GM23338 (cell line): ENCODE results near the gene DPP9. TPM values are rescaled to one million over a fixed set of nuclear protein-coding genes. Genes with fewer than 3 reads are reported as not detected.
"Not testable (repeated sequence)": the region's sequence is repeated elsewhere in the genome, so short reads cannot be mapped to it uniquely, and the experiment has no call there.

Experiments used
- ATAC-seq: fragments of 200-7000 bp; cut with Tn5 transposase; 3 replicates; pipeline ENCODE4 v1.9.1; 2020
- DNase-seq: peaks from one replicate; pipeline ENCODE4 v3.0.0-alpha.2; 2015; ENCODE audit warnings: low spot score
- H2AFZ ChIP-seq: fragments of 200-600 bp; sonication (generic); 2 replicates; pipeline ENCODE4 v1.8.0; 2016; ENCODE audit warnings: antibody characterized with exemption, mild to moderate bottlenecking, moderate library complexity
- H3F3A ChIP-seq: fragments of 200-600 bp; sonication (generic); replicated peaks from 2 replicates; pipeline ENCODE4 v1.8.0; 2017; ENCODE audit warnings: antibody characterized with exemption, mixed run types, low read depth
- H3K27ac ChIP-seq: fragments of 200-600 bp; sonication (generic); 2 replicates; pipeline ENCODE4 v1.6.1; 2016; ENCODE audit warnings: low read depth
- H3K27me3 ChIP-seq: fragments of 200-600 bp; sonication (generic); 2 replicates; pipeline ENCODE4 v1.8.0; 2016; ENCODE audit warnings: mild to moderate bottlenecking, mixed run types, moderate library complexity; ENCODE audit not compliant: insufficient read depth
- H3K36me3 ChIP-seq: fragments of 200-600 bp; sonication (generic); 2 replicates; pipeline ENCODE4 v1.8.0; 2016; ENCODE audit warnings: mild to moderate bottlenecking; ENCODE audit not compliant: insufficient read depth
- H3K4me1 ChIP-seq: fragments of 200-600 bp; sonication (generic); 2 replicates; pipeline ENCODE4 v1.8.0; 2016; ENCODE audit warnings: mild to moderate bottlenecking, moderate library complexity; ENCODE audit not compliant: insufficient read depth
- H3K4me2 ChIP-seq: fragments of 200-600 bp; sonication (generic); 2 replicates; pipeline ENCODE4 v1.7.1; 2017; ENCODE audit warnings: mixed run types
- H3K4me3 ChIP-seq: fragments of 200-600 bp; sonication (generic); 2 replicates; pipeline ENCODE4 v1.6.1; 2016; ENCODE audit warnings: mixed run types
- H3K79me2 ChIP-seq: fragments of 200-600 bp; sonication (generic); replicated peaks from 2 replicates; pipeline ENCODE4 v1.8.0; 2017; ENCODE audit warnings: mild to moderate bottlenecking; ENCODE audit not compliant: insufficient read depth
- H3K9me2 ChIP-seq: fragments of 200-600 bp; sonication (generic); 2 replicates; pipeline ENCODE4 v1.8.0; 2017; ENCODE audit not compliant: insufficient read depth
- H4K20me1 ChIP-seq: fragments of 200-600 bp; sonication (generic); replicated peaks from 2 replicates; pipeline ENCODE4 v1.8.0; 2017; ENCODE audit warnings: mild to moderate bottlenecking; ENCODE audit not compliant: insufficient read depth
- H3K27ac Mint-ChIP-seq: 2 replicates; pipeline ENCODE4 v1.8.0; 2020; ENCODE audit warnings: inconsistent platforms, mild to moderate bottlenecking, moderate library complexity, mixed read lengths
- H3K27me3 Mint-ChIP-seq: 3 replicates; pipeline ENCODE4 v1.8.0; 2022; ENCODE audit warnings: low read depth, mild to moderate bottlenecking, moderate library complexity, mixed read lengths, inconsistent platforms; ENCODE audit not compliant: insufficient read depth, poor library complexity
- H3K36me3 Mint-ChIP-seq: 3 replicates; pipeline ENCODE4 v1.8.0; 2021; ENCODE audit warnings: low read depth, mild to moderate bottlenecking, inconsistent platforms, moderate library complexity, mixed read lengths
- H3K4me1 Mint-ChIP-seq: 3 replicates; pipeline ENCODE4 v1.8.0; 2020; ENCODE audit warnings: mild to moderate bottlenecking, inconsistent platforms, mixed read lengths
- H3K4me3 Mint-ChIP-seq: 3 replicates; pipeline ENCODE4 v1.8.0; 2021; ENCODE audit warnings: moderate library complexity, mild to moderate bottlenecking, inconsistent platforms, mixed read lengths
- H3K9me3 Mint-ChIP-seq: 3 replicates; pipeline ENCODE4 v1.8.0; 2020; ENCODE audit warnings: moderate library complexity, mild to moderate bottlenecking, inconsistent platforms, mixed read lengths
- CREB1 ChIP-seq: fragments of 250-450 bp; sonication (Bioruptor Pico); IDR thresholded peaks from 2 replicates; pipeline ENCODE4 v1.5.0; 2020; ENCODE audit warnings: low read depth, mild to moderate bottlenecking, moderate library complexity
- CTCF ChIP-seq, 2 experiments: fragments of 200-600 bp in 1 of 2; sonication (generic) in 1 of 2; conservative IDR thresholded peaks; 2 replicates each; pipeline versions ENCODE4 v1.5.1 to v1.6.1; 2016 to 2017; ENCODE audit warnings: antibody characterized with exemption in 2 of 2, low read depth in 2 of 2, mild to moderate bottlenecking in 2 of 2, moderate library complexity in 1 of 2
- EZH2 ChIP-seq: fragments of 200-600 bp; sonication (generic); IDR thresholded peaks from one replicate; pipeline ENCODE4 v1.8.0; 2017; ENCODE audit warnings: antibody characterized with exemption, mild to moderate bottlenecking, low read depth; ENCODE audit not compliant: unreplicated experiment
- EZH2phosphoT487 ChIP-seq: fragments of 200-600 bp; sonication (generic); IDR thresholded peaks from one replicate; pipeline ENCODE4 v1.8.1; 2018; ENCODE audit warnings: antibody characterized with exemption; ENCODE audit not compliant: unreplicated experiment
- JUNB ChIP-seq: IDR thresholded peaks from one replicate; pipeline ENCODE4 v1.6.1; 2016; ENCODE audit warnings: antibody characterized with exemption; ENCODE audit not compliant: unreplicated experiment
- POLR2AphosphoS5 ChIP-seq: IDR thresholded peaks from 2 replicates; pipeline ENCODE4 v1.6.1; 2016; ENCODE audit warnings: antibody characterized with exemption, low read depth
- REST ChIP-seq: IDR thresholded peaks from one replicate; pipeline ENCODE4 v1.6.1; 2018; ENCODE audit warnings: antibody characterized with exemption; ENCODE audit not compliant: unreplicated experiment
- STAT1 ChIP-seq: IDR thresholded peaks from one replicate; pipeline ENCODE4 v1.6.1; 2016; ENCODE audit warnings: antibody characterized with exemption; ENCODE audit not compliant: unreplicated experiment
- polyA plus RNA-seq: library from polyadenylated mRNA; unstranded; fragments of >200 nt; fragmentation: Nextera tagmentation; extraction: Ambion mirVana; gene quantifications from 2 replicates; pipeline ENCODE4 v1.2.1, GENCODE V29; 2016
- total RNA-seq: library from RNA; depleted of rRNA; stranded (reverse); fragments of >200 nt; shearing (Covaris generic); gene quantifications from 2 replicates; pipeline ENCODE4 v1.2.3, GENCODE V29; 2014

Gene DPP9
- total and polyA plus RNA-seq, 2 experiments from 2014 or later, result 19.5 to 49.2 TPM

- no peak for TF ChIP-seq CTCF (conservative IDR thresholded peaks at IDR 0.05; ENCODE audit: low read depth in 2 of 2)
- no peak for TF ChIP-seq EZH2phosphoT487
- no peak for TF ChIP-seq EZH2
- TF ChIP-seq JUNB, result no peak
These were observed 8.0 kb downstream of the DPP9 start (continued) for GRCh38 chr19:4715529-4716221.

GRCh38 chr19:4715178-4715528, 8.5 kb downstream of the DPP9 start:
- not testable (repeated sequence) for H3F3A ChIP-seq, H2AFZ ChIP-seq, H4K20me1 ChIP-seq, H3K4me3 ChIP-seq, H3K27ac Mint-ChIP-seq, H3K27me3 ChIP-seq, H3K4me1 Mint-ChIP-seq, H3K4me1 ChIP-seq, H3K9me2 ChIP-seq, H3K27ac ChIP-seq, H3K27me3 Mint-ChIP-seq, H3K4me3 Mint-ChIP-seq, DNase-seq, H3K79me2 ChIP-seq, H3K36me3 ChIP-seq, H3K9me3 Mint-ChIP-seq, ATAC-seq, H3K4me2 ChIP-seq
- H3K36me3 Mint-ChIP-seq, result peaks cover 61% of the 10 kb centered on the region

GRCh38 chr19:4714016-4714415, 9.6 kb downstream of the DPP9 start:
- H3K9me3 Mint-ChIP-seq, result no peaks in the 10 kb centered on the region
- H3K9me2 ChIP-seq, result no peaks in the 10 kb centered on the region
- no peaks in the 10 kb centered on the region; the same call in 1 of the 2 replicates for H3K36me3 ChIP-seq
- H4K20me1 ChIP-seq, result no peaks in the 10 kb centered on the region
- ATAC-seq, result no peak
- H3K27me3 ChIP-seq, result no peaks in the 10 kb centered on the region
- H3K27ac ChIP-seq, result no peak overlapping the region
- no peaks in the 10 kb centered on the region for H3K79me2 ChIP-seq
- no peaks in the 10 kb centered on the region; the same call in 2 of the 3 replicates for H3K4me1 Mint-ChIP-seq
- peaks cover 10% of the 10 kb centered on the region for H3K27me3 Mint-ChIP-seq
- H3K4me3 ChIP-seq, result no peak overlapping the region
- no peak overlapping the region for H3K4me2 ChIP-seq
- no peak for DNase-seq
- H3K4me1 ChIP-seq, result no peaks in the 10 kb centered on the region
- no peak overlapping the region for H3K4me3 Mint-ChIP-seq
- no peak overlapping the region for H3K27ac Mint-ChIP-seq
- no peaks in the 10 kb centered on the region for H3F3A ChIP-seq
- no peak overlapping the region for H2AFZ ChIP-seq
- H3K36me3 Mint-ChIP-seq, result peaks cover 62% of the 10 kb centered on the region
- no peak for TF ChIP-seq CREB1
- TF ChIP-seq STAT1, result no peak
- TF ChIP-seq POLR2AphosphoS5, result no peak
- no peak for TF ChIP-seq EZH2
- no peak for TF ChIP-seq REST
- no peak for TF ChIP-seq CTCF (conservative IDR thresholded peaks at IDR 0.05; ENCODE audit: low read depth in 2 of 2)
